HG03571 (cell line): ENCODE measurements around the gene CATSPERD.
A peak's percentile ranks its signal among the peaks of the same experiment; 100 is the strongest.
"Not testable (repeated sequence)": the region's sequence is repeated elsewhere in the genome, so short reads cannot be mapped to it uniquely, and the experiment has no call there.

ENCODE experiments used
- ATAC-seq: cut with Tn5 transposase; IDR thresholded peaks from one replicate; pipeline ENCODE4 v1.9.1; 2021; ENCODE audit not compliant: unreplicated experiment

The CATSPERD gene

DNA sequence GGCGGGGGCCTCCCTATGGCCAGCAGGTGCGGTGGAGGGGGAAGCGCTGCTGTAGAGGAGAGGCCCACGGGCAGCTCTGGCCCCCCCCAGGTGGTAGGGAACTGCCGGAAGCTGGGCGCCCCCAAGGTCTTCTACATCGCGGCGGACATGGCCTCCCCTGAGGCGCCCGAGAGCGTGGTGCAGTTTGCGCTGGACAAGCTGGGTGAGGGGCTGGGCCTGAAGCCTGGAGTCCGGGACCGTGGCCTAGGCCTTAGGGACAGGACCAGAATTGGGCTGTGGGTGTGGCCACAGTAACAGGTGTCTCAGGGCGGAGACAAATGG is 34.2 kb upstream of the CATSPERD start:
- no peak for ATAC-seq

DNA sequence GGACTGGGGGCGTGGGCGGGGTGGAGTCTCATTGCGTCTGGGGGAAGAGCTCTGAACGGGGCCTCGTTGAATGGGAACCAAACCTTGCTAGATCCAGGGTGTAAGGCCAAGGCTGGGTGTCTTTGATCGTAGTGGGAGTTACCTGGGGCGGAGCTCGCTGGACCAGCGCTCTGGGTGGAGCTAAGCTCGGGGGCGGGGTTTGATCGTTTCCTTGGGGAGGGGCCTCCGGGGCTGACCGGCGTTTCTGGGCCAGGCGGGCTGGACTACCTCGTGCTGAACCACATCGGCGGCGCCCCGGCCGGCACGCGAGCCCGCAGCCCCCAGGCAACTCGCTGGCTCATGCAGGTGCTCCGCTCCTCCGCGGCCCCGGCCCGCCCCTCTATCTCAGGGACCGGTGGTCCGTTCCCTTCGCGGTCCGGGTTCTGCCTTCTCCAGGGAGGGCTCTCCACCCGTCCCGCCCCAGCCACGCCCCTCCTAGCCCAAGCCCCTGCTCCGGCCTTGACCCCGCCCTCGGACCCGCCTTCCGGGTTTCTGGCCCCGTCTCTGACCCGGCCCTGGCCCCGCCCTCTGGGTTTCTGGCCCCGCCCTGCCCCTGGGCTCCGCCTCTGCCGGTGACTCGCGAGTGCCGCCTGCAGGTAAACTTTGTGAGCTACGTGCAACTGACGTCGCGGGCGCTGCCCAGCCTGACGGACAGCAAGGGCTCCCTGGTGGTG is 33.6 kb upstream of the CATSPERD start:
- ATAC-seq, result peak; percentile 36

DNA sequence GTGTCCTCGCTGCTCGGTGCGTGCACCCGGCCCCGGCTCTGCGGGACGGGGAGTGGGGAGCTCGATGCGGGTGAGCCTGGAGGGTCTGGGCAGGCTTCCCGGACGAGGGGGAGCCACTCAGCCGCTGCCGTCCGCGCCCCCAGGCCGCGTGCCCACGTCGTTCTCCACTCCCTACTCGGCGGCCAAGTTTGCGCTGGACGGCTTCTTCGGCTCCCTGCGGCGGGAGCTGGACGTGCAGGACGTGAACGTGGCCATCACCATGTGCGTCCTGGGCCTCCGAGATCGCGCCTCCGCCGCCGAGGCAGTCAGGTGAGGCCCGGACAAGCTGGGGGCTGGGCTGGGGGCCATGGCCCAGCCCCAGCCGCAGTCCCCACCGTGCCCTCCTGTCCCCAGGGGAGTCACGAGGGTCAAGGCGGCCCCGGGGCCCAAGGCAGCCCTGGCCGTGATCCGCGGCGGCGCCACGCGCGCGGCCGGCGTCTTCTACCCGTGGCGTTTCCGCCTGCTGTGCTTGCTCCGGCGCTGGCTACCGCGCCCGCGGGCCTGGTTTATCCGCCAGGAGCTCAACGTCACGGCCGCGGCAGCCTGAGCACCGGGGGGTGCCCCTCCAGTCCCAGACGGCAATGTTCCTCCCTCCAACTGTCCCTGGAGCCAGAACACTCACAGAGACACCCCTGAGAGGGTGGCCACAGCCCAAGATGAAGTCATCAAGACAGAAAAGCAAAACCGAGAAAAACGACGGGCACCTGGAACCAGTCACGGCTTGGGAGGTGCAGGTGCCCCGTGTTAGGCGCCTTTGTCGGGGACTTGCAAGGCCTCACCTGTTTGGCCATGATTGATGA is 32.9 kb upstream of the CATSPERD start:
- ATAC-seq, result no peak

DNA sequence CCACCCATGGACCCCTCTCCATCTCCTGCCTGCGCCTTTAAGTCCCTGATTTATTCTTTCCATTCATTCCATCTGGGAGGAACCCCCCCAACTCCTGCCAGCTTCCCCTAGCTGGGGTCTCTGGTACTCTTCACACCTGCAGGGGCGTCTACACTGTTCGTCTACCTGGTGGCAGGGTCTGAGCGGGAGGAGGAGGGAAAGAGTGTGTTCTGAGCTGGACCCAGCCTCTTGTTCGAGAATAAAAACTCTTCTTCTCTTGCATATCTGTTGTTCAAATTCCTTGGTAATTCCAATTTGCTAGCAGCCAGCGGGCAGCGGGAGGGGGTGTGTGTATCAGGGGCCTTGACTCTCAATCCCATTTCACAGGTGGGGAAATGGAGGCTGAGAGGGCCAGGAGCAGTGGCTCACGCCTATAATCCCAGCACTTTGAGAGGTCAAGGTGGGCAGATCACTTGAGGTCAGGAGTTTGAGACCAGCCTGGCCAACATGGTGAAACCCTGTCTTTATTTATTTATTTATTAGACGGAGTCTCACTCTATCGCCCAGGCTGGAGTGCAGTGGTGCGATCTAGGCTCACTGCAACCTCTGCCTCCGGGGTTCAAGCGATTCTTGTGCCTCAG is 32.1 kb upstream of the CATSPERD start:
- not testable (repeated sequence) for ATAC-seq

DNA sequence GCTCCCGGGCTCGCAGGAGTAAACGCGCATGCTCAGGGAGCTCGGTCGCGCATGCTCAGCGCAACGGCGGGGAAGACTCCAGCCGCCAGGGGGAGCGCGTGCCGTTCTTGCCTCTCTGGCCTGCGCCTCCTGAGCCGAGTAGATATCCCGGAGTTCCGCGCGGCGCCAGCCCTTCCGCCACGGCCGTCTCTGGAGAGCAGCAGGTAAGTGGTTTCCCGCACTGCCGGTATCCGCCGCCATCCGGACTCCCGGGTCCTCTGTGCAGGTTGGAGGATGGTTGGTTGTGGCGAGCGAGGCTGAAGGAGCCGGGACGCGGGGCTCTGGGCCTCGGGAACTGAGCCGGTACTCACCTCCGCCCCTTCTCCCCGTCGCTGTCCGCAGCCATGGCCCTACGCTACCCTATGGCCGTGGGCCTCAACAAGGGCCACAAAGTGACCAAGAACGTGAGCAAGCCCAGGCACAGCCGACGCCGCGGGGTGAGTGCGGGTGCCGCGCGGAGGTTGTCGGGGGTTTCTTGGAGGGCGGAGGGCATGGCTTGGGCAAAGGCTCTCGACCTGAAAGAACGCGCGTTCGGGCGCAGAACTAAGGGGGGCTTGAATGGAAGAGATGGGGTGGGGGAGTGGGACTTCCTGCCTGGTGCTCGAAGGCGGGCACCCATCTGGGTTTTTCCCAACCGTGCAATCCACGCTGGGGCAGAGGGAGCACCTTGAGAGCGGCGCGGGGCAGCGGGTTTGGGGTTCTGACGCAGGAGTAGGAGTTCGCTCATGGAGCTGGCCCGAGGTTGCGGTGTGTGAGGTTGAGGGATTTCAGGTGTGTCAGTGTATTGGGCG is 30.1 kb upstream of the CATSPERD start, which contains the start of gene RPL36:
RPL36 (plus strand) TSS at position 171 of the 830 bp plus-strand sequence; CDS start at position 384, 213 bp downstream.
- ATAC-seq, result no peak

DNA sequence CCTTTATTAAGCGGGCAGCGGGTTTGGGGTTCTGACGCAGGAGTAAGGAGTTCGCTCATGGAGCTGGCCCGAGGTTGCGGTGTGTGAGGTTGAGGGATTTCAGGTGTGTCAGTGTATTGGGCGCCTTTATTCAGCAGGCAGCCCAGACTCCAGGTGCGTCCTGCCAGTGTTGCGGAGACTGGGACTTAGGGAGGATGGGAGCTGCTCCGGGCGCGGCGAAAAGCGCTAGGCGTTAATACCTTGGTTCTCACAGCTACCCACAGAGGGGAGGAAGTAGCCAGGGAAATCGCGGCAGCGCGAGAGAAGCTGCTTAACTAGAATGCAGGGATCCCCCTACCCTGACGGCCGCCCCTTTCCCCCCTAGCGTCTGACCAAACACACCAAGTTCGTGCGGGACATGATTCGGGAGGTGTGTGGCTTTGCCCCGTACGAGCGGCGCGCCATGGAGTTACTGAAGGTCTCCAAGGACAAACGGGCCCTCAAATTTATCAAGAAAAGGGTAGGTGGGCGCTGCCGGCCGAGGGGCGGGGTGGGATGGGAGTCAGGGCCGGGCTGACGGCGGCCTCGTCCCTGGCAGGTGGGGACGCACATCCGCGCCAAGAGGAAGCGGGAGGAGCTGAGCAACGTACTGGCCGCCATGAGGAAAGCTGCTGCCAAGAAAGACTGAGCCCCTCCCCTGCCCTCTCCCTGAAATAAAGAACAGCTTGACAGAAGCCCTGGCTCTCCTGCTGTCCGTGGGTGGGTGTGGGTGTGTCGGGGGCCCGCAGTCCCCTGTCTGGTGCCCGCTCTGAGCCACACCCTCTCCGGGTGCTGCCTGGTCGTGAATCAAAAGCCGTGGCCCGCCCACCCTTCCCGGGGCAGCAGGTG is 29.2 kb upstream of the CATSPERD start:
- ATAC-seq, result no peak

DNA sequence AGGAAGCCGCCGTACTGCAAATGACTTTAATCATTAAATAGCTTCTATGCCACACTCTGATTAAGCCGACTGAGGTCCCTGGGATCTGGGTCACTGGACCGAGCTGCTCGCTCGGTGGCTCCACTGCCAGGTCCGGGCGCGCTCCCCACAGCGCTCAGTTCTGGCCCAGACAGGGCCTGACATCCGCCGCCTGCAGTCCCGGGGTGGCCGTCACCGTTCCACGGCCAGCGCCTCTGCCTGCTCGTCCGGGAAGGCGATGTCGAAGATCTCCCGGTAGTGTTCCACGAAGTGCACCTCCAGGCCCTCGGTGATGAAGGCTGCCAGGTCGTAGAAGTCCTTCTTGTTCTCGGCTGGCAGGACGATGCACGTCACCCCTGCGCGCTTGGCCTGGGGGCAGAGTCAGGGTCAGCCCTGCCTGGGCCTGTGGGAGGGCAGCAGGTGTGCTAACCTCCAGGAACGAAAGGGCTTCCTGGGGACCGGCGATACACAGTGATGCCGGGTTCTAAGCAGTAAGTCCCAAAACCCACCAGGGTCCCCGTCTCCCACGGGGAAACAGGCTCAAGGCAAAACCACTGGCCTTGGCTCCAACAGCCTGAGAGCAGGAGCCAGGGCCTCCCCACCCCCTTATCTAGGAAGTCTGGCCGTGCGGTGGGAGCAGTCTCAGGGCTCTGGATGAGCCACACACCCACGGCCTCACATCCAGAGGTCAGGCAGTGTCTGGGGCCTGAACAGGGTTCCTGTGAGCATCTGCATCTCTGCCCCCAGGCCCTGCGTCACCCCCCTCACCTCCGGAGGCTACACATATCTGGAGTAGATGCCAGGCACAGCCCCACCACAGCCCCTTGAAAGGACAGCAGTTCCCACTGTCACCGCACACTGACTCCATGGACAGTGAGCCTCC is 28.4 kb upstream of the CATSPERD start:
- ATAC-seq, result no peak

DNA sequence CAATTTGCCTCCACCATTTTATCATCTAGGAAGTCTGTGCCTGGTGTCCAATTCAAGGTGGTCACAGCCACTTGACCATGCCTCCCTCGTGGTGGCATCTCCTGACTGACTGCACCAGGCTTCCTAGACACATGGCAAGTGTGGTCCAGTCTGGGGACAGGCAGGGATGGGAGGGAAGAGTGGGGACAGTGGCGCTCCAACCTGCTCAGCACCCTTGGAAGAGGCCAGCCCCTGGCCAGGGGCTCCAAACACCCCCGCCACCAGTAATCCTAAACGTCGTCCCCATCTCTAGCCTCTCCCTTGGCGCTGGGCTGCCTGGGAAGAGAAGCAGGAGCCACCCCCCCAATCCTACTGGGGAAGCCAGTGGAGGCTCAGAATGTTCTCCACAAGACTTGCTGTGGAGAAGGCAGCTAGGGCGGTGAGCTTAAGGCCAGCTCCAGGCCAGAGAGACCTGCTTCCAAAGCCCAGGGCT is 27.7 kb upstream of the CATSPERD start:
- ATAC-seq, result no peak

DNA sequence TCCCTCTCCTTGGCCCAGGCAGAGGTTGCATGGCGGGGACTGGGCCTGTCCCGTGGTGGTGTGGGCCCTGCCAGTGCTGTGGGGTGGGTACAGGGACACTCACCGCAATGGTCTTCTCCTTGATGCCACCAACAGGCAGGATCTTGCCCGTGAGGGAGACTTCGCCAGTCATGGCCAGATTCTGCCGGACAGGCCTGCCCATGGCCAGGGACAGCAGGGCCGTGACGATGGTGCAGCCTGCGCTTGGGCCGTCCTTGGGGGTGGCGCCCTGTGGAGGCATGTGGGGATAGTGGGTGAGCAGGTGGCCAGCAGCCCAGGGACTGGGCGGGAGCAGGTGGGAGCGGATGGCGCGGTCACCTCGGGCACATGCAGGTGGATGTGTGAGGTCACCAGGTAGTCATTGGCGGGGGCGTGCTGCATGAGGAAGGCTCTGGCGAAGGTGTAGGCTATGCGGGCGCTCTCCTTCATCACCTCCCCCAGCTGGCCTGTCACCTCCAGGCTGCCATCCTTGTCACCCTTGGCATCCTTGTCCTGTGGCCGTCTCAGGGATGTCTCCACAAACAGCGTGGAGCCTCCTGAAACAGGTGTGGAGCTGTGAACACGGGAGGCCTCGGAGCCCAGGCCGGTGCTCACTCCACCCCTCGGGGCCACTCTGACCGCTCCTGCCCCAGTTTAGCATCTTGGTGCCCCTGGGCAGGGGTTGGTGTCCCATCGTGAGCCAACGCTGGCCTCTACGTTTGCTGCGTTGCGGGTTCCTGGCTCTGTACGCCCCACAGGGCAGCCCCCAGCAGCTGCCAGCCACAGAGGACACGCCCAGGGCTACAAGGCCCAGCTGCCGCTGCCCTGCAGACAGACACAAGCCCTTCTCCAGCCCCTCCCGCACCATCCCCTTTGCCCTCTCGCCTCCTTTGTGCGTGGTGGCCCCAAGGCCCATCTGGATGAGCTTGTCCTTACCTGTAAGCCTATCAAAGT is 27.0 kb upstream of the CATSPERD start:
- no peak for ATAC-seq

DNA sequence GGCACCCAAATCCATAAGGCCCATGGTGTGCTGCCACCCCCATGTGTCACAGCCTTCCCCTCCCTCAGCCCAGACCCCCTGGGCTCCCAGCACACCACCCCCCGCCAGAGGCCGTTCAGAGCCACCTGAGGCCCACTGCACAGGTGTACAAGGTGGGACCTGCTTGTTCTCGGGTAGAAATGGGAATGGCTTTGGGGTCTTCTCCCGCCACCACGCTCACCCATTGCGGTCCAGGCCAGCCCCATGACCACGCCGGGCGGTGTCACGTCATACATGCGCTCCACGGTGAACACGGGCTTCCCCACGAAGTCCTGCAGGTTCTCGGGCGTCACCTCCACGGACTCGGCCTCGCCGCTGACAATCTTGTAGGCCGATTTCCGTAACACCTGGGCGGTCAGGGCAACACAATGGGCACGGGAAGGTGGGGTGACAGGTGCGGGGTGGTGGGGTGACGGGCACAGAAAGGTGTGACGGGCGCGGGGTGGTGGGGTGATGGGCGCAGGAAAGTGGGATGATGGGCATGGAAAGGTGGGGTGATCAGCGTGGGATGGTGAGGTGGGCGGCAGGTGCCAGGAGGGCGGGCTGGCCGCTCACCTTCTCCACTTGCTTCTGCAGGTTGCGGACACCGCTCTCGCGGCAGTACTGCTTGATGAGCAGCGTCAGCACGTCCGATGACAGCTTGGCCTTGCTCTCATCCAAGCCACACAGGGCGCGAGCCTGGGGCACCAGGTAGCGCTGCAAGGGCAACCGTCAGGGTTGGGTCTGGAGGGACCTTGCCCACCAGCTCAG is 26.1 kb upstream of the CATSPERD start:
- no peak for ATAC-seq

DNA sequence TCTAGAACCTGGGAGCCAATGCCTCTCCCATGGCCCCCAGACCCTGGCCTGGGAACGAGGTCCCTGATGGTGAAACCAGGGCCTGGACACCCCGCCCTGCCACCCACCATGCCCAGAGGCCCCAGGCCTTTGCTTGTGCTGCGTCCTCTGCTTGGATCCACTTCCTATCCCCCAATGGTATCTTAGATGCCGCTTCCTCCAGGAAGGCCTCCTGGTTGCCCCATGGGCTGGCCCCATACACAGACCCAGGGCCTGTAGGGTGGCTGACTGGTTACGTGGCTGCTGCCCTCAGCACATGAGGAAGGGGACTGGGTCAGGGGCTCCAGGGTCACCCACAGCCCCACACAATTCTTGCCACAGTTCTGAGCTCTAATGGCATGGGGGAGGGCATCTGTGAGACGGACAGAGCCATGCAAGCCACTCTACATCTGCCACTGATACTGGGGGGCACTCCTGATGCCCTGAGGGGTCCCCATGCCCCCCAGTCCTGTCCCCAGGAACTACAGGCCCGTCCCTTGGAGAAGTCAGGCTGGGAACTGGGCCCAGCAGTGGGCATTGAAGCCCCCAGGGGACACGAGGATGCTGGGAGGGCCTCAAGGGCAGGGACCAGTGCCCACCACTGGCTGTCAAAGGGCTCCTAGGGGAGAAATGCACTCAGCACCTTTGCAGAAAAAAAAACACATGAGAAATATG is 25.3 kb upstream of the CATSPERD start:
- no peak for ATAC-seq

DNA sequence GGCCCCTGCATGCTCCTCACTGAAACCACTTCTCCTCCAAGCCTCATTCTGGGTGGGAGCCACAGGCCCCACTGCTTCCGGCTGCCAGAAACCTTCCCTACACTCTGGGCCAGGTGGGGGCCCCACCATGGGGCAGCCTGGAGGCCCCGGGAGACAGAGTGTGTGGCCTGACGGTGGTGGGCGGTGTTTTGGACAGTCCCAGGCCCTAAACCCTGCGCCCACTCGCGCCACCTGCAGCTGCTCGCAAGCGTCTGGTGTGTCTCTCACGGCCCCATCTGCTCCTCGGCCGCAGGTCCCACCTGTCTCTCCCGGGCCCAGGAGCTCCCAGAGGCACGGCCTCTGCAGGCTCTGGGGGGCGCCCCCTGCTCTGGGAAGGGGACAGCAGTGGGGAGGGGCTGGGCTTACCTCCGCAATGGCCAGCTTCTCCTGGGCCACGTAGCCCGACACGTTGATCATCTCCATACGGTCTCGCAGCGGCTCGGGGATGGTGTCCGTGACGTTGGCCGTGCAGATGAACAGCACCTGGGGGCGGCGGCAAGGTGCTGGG is 24.7 kb upstream of the CATSPERD start:
- ATAC-seq, result no peak

DNA sequence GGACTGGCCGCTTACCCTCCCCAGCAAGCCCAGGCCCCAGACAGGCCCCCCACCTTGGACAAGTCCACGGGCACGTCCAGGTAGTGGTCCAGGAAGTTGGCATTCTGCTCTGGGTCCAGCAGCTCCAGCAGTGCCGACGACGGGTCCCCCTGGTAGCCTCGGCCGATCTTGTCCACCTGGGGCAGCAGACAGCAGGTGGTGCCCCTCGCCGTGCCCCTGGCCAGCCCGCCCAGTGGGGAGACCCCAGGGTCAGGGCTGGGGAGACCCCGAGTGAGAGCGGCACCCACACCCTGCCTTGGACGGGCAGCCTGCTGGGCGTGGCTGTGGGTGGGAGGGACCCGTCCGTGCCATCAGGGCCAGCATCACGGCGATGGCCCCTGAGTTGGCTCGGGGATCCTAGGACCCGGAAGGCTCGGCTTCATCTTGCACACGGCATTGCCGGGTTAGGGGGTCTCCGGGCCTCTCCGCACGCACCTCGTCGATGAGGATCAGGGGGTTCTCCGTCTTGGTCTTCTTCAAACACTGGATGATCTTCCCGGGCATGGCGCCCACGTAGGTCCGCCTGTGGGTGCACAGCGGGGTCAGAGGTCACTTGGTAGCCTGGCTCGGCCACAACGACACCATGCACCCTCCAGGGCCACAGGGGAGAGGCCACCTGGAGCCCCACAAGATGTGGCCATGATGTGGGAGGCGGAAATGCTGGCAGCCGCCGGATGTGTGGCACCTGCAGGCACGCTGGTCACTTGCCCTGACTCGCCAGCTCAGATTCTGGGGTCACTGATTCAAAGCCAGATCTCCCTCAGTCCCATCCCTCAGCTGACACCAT is 24.0 kb upstream of the CATSPERD start:
- ATAC-seq, result no peak

DNA sequence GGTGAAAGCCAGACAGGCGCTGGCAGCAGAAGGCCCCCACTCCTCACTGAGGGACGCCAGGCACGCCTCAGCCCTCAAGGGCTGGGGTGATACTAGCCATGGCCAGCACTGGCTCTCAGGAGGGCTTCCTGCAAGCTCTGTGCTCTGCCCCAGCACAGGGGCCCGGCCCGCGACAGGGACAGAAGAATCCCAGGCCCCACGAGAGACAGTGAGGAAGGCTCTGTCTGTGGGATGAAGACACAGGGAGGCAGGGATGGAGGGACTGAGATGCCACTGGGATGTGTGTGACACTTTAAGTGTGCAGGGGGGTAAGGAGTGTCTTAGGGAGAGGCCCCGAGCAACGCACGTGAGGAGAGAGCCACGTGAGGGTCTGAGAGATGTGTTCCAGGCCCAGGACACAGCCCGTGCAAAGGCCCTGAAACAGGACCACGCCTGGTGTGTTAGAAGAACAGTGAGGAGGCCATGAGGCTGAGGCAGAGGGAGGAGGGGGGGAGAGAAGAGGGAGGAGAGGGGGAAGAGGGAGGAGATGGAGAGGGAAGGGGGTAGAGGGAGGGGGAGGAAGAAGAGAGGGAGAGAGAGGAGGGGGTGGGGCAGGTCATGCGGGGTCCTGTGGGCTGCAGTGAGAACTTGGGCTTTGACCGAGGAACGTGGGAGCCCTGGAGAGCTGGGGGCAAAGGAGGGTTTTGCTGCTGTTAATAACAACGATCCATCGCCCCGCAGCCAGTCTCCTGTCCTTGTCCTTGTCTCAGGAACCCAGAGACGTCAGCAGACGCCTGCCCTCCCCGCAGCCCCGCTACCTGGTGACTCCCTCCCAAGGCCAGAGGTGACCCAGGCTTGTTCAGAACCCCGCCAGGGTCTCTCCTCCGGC is 23.2 kb upstream of the CATSPERD start:
- no peak for ATAC-seq
